A549 (cell line): ENCODE data around the gene SNRPB2. TPM values are rescaled to one million over a fixed set of nuclear protein-coding genes. Genes with fewer than 3 reads are reported as not detected.
A peak's percentile ranks its signal among the peaks of the same experiment; 100 is the strongest.

ENCODE experiments used
- ATAC-seq, 2 experiments: fragments of 200-7000 bp in 1 of 2; fragments of >200 bp in 1 of 2; cut with Nextera tagmentation in 1 of 2; cut with Tn5 transposase in 1 of 2; 3 replicates each; pipeline versions ENCODE4 v1.8.0 to v1.9.1; 2018 to 2020; ENCODE audit warnings: mild to moderate bottlenecking in 1 of 2, moderate library complexity in 1 of 2
- CTCF ChIA-PET: fragments of 300-600 bp; sonication (Branson Sonifier 250); formaldehyde crosslinking; extraction: SDS; loops from one replicate; lab custom pipeline; 2021; ENCODE audit warnings: antibody characterized with exemption, inconsistent platforms; lab: Yijun Ruan, JAX
- POLR2A ChIA-PET: fragments of 350-600 bp; formaldehyde crosslinking; extraction: SDS; loops from one replicate; lab custom pipeline; 2021; ENCODE audit warnings: antibody characterized with exemption, inconsistent platforms; lab: Yijun Ruan, JAX
- DNase-seq, 2 experiments: peaks; one replicate each; pipeline versions ENCODE4 v3.0.0 to v3.0.0-alpha.2; 2011 to 2016; ENCODE audit warnings: low read depth in 1 of 2, low spot score in 1 of 2
- FAIRE-seq: peaks from 2 replicates; lab custom pipeline; 2011; peaks lifted over from hg19 to GRCh38; lab: Jason Lieb, UNC
- H3K27ac ChIP-seq, 2 experiments: fragments of >200 bp; sonication (Bioruptor Twin); formaldehyde crosslinking; 3 replicates each; pipeline ENCODE4 v1.5.1; 2016 to 2017
- H3K4me1 ChIP-seq: fragments of >200 bp; sonication (Bioruptor Twin); formaldehyde crosslinking; 3 replicates; pipeline ENCODE4 v1.6.1; 2016
- H3K4me2 ChIP-seq: fragments of >200 bp; sonication (Bioruptor Twin); formaldehyde crosslinking; 3 replicates; pipeline ENCODE4 v1.6.1; 2016
- H3K4me3 ChIP-seq: fragments of >200 bp; sonication (Bioruptor Twin); formaldehyde crosslinking; 3 replicates; pipeline ENCODE4 v1.5.1; 2016
- H3K9me3 ChIP-seq: fragments of >200 bp; sonication (Bioruptor Twin); formaldehyde crosslinking; 3 replicates; pipeline ENCODE4 v1.6.1; 2016
- BCL3 ChIP-seq: fragments of >200 bp; sonication (Bioruptor Twin); formaldehyde crosslinking; IDR thresholded peaks from 3 replicates; pipeline ENCODE4 v1.6.1; 2016
- CBX2 ChIP-seq: fragments of 200-600 bp; sonication (generic); IDR thresholded peaks from 2 replicates; pipeline ENCODE4 v1.6.1; 2016; ENCODE audit warnings: low read depth, mild to moderate bottlenecking, borderline replicate concordance
- CBX8 ChIP-seq: fragments of 200-600 bp; sonication (generic); IDR thresholded peaks from 2 replicates; pipeline ENCODE4 v1.6.1; 2016
- CHD2 ChIP-seq: fragments of 150-350 bp; IDR thresholded peaks from 2 replicates; pipeline ENCODE4 v1.6.1; 2014; ENCODE audit warnings: low read length; ENCODE audit not compliant: partially characterized antibody
- EHF ChIP-seq: fragments of 250-450 bp; sonication (Bioruptor Pico); IDR thresholded peaks from 2 replicates; pipeline ENCODE4 v1.5.0; 2020; ENCODE audit warnings: mild to moderate bottlenecking
- EHMT2 ChIP-seq: fragments of 200-600 bp; sonication (generic); IDR thresholded peaks from 2 replicates; pipeline ENCODE4 v1.6.1; 2016; ENCODE audit warnings: antibody characterized with exemption, low read depth, mild to moderate bottlenecking, moderate library complexity
- FOSL2 ChIP-seq, 2 experiments: fragments of 450-650 bp in 1 of 2; fragments of >200 bp in 1 of 2; sonication (Bioruptor Twin) in 1 of 2; formaldehyde crosslinking; IDR thresholded peaks; 2 replicates each; pipeline versions ENCODE4 v1.5.0 to v1.6.1; 2016 to 2020; ENCODE audit warnings: mild to moderate bottlenecking in 1 of 2, moderate library complexity in 1 of 2
- HDAC2 ChIP-seq: fragments of 200-600 bp; sonication (generic); IDR thresholded peaks from 2 replicates; pipeline ENCODE4 v1.6.1; 2016
- HEYL ChIP-seq: fragments of 250-450 bp; sonication (Bioruptor Pico); IDR thresholded peaks from 2 replicates; pipeline ENCODE4 v1.8.0; 2021; ENCODE audit warnings: mild to moderate bottlenecking, moderate library complexity
- HOXB13 ChIP-seq: fragments of 250-450 bp; sonication (Bioruptor Pico); IDR thresholded peaks from 2 replicates; pipeline ENCODE4 v1.5.0; 2020; ENCODE audit warnings: low read depth, mild to moderate bottlenecking, moderate library complexity
- HOXB5 ChIP-seq: fragments of 250-450 bp; sonication (Bioruptor Pico); IDR thresholded peaks from 2 replicates; pipeline ENCODE4 v1.5.0; 2020; ENCODE audit warnings: mild to moderate bottlenecking, moderate library complexity
- KDM1A ChIP-seq: fragments of 200-600 bp; sonication (generic); IDR thresholded peaks from 2 replicates; pipeline ENCODE4 v1.6.1; 2016; ENCODE audit warnings: low read depth, mild to moderate bottlenecking
- KDM5A ChIP-seq: fragments of 200-600 bp; sonication (generic); IDR thresholded peaks from 2 replicates; pipeline ENCODE4 v1.6.1; 2016; ENCODE audit warnings: antibody characterized with exemption, mild to moderate bottlenecking
- MAFK ChIP-seq: fragments of 450-650 bp; IDR thresholded peaks from 2 replicates; pipeline ENCODE4 v1.6.1; 2014; ENCODE audit not compliant: partially characterized antibody
- MAZ ChIP-seq: fragments of 150-350 bp; IDR thresholded peaks from 2 replicates; pipeline ENCODE4 v1.6.1; 2014; ENCODE audit warnings: antibody characterized with exemption, low read depth, low read length, borderline replicate concordance
- MYC ChIP-seq: IDR thresholded peaks from 2 replicates; pipeline ENCODE4 v1.6.1; 2012; ENCODE audit warnings: mild to moderate bottlenecking, inconsistent platforms, low read length, improper control_type of control experiment, borderline replicate concordance
- NFE2L2 ChIP-seq: fragments of 150-350 bp; conservative IDR thresholded peaks from 2 replicates; pipeline ENCODE4 v1.6.1; 2014; ENCODE audit warnings: low read length
- NPAS2 ChIP-seq: fragments of 250-450 bp; sonication (Bioruptor Pico); IDR thresholded peaks from 2 replicates; pipeline ENCODE4 v1.8.0; 2022; ENCODE audit warnings: mild to moderate bottlenecking, moderate library complexity, borderline replicate concordance
- NR3C1 ChIP-seq: fragments of >200 bp; sonication (Bioruptor Twin); formaldehyde crosslinking; IDR thresholded peaks from 3 replicates; pipeline ENCODE4 v1.6.1; 2017
- POLR2A ChIP-seq: IDR thresholded peaks from 2 replicates; pipeline ENCODE4 v1.6.1; 2012; ENCODE audit warnings: mild to moderate bottlenecking, low read length
- POLR2AphosphoS2 ChIP-seq: conservative IDR thresholded peaks from 2 replicates; pipeline ENCODE4 v1.6.1; 2012; ENCODE audit warnings: low read length, improper control_type of control experiment, inconsistent platforms
- RCOR1 ChIP-seq: fragments of 150-350 bp; IDR thresholded peaks from 2 replicates; pipeline ENCODE4 v1.6.1; 2014; ENCODE audit warnings: antibody characterized with exemption, low read length, low read depth
- RFX5 ChIP-seq: fragments of 450-650 bp; IDR thresholded peaks from 2 replicates; pipeline ENCODE4 v1.7.1; 2014; ENCODE audit warnings: antibody characterized with exemption, mild to moderate bottlenecking, moderate library complexity
- RNF2 ChIP-seq: fragments of 200-600 bp; sonication (generic); IDR thresholded peaks from 2 replicates; pipeline ENCODE4 v1.6.1; 2016; ENCODE audit warnings: low read depth, mild to moderate bottlenecking, antibody characterized with exemption, moderate library complexity, borderline replicate concordance
- SMC3 ChIP-seq: fragments of >200 bp; sonication (Bioruptor Twin); formaldehyde crosslinking; IDR thresholded peaks from 3 replicates; pipeline ENCODE4 v1.6.1; 2018; ENCODE audit warnings: inconsistent platforms
- SREBF2 ChIP-seq: fragments of 450-650 bp; IDR thresholded peaks from 2 replicates; pipeline ENCODE4 v1.6.1; 2014; ENCODE audit warnings: mild to moderate bottlenecking, moderate library complexity
- TP53 ChIP-seq: fragments of 250-450 bp; sonication (Bioruptor Pico); IDR thresholded peaks from 2 replicates; pipeline ENCODE4 v1.5.0; 2021; ENCODE audit warnings: mild to moderate bottlenecking, moderate library complexity
- ZC3H11A ChIP-seq: fragments of 450-650 bp; IDR thresholded peaks from 2 replicates; pipeline ENCODE4 v1.6.1; 2014; ENCODE audit warnings: antibody characterized with exemption, mild to moderate bottlenecking
- ZNF302 ChIP-seq: fragments of 250-450 bp; sonication (Bioruptor Pico); IDR thresholded peaks from 2 replicates; pipeline ENCODE4 v1.9.0; 2021; ENCODE audit warnings: inconsistent platforms, mild to moderate bottlenecking, moderate library complexity
- ZSCAN20 ChIP-seq: fragments of 250-450 bp; sonication (Bioruptor Pico); IDR thresholded peaks from 2 replicates; pipeline ENCODE4 v1.8.0; 2022; ENCODE audit warnings: mild to moderate bottlenecking, moderate library complexity
- WGBS: methylation state at CpG from one replicate; pipeline ENCODE4 v1.1.6; 2017; ENCODE audit errors: missing lambda C conversion rate; 5-methylcytosine and 5-hydroxymethylcytosine counted together
- polyA plus RNA-seq, 4 experiments: library from polyadenylated mRNA; depleted of rRNA in 3 of 4; stranded (reverse); fragments of >200 nt; fragmentation: RNase III in 1 of 4; extraction: RNeasy Plus Mini Kit Qiagen cat#74134 plus additional on column Dnase treatment in 1 of 4; gene quantifications; 2 replicates in 3 of 4; 3 replicates in 1 of 4; pipeline ENCODE4 v1.2.3, GENCODE V29; 2011 to 2017
- TF ChIP-seq, protein P1 (sequence below): IDR thresholded peaks from 2 replicates; pipeline ENCODE4 v1.6.1; 2012
- TF ChIP-seq, protein P2 (sequence below): fragments of 150-350 bp; IDR thresholded peaks from 2 replicates; pipeline ENCODE4 v1.6.1; 2014; ENCODE audit warnings: low read depth, mild to moderate bottlenecking, low read length

Gene SNRPB2
- polyA plus RNA-seq, 2 of the 4 experiments (the other 2 are of a cell fraction) = 166 to 216 TPM

GRCh38 chr20:16778159-16778558, 48.3 kb downstream of the SNRPB2 start:
- FAIRE-seq (no peak), DNase-seq (no peak), ATAC-seq (no peak)
- Histone ChIP-seq H3K4me3 (no peak overlapping the region), H3K4me1 (no peaks in the 10 kb centered on the region), H3K27ac (no peak overlapping the region), H3K4me2 (no peak overlapping the region), H3K9me3 (0 out of 3 replicates have a peak, but pooled peaks cover 5% of the 10 kb centered on the region)
- ChIA-PET POLR2A (no interaction called here), CTCF (no interaction called here)
- WGBS = 7% methylated on average over 1 of the region's 1 CpG
- TF ChIP-seq MAFK (peak; percentile 25), KDM1A (no peak), CBX2 (no peak), SREBF2 (no peak), ZNF302 (CRISPR knock-in tag) (no peak)

- DNase-seq (no peak), ATAC-seq (no peak), FAIRE-seq (no peak)
- WGBS = 81% methylated on average over 1 of the region's 1 CpG
- H3K9me3 ChIP-seq = 0 out of 3 replicates have a peak, but pooled peaks cover 5% of the 10 kb centered on the region
- POLR2A ChIA-PET = no interaction called here
- H3K27ac ChIP-seq = no peak overlapping the region
- no peak overlapping the region for H3K4me3 ChIP-seq
- no peaks in the 10 kb centered on the region for H3K4me1 ChIP-seq
- no peak overlapping the region for H3K4me2 ChIP-seq
- TF ChIP-seq, protein P1, sequence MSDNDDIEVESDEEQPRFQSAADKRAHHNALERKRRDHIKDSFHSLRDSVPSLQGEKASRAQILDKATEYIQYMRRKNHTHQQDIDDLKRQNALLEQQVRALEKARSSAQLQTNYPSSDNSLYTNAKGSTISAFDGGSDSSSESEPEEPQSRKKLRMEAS = no peak
- TF ChIP-seq TP53 (CRISPR knock-in tag) (no peak), ZNF302 (CRISPR knock-in tag) (no peak), BCL3 (no peak), HEYL (CRISPR knock-in tag) (no peak), POLR2AphosphoS2 (no peak), RFX5 (no peak), HOXB13 (CRISPR knock-in tag) (no peak), CHD2 (no peak), POLR2A (no peak), HOXB5 (CRISPR knock-in tag) (no peak), NFE2L2 (no peak), MYC (no peak), ZC3H11A (no peak), MAZ (no peak), HDAC2 (no peak), MAFK (no peak), NR3C1 (no peak)
- TF ChIP-seq, protein P2, sequence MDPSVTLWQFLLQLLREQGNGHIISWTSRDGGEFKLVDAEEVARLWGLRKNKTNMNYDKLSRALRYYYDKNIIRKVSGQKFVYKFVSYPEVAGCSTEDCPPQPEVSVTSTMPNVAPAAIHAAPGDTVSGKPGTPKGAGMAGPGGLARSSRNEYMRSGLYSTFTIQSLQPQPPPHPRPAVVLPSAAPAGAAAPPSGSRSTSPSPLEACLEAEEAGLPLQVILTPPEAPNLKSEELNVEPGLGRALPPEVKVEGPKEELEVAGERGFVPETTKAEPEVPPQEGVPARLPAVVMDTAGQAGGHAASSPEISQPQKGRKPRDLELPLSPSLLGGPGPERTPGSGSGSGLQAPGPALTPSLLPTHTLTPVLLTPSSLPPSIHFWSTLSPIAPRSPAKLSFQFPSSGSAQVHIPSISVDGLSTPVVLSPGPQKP = no peak
- CTCF ChIA-PET = interaction anchor here (0.6 to 4.5 kb wide), 4 partner anchors 11 to 21 kb away, joined by 3 to 20 read pairs (median 6); no protein-coding TSS in a partner anchor
Observed at GRCh38 chr20:16781496-16781895, 51.7 kb downstream of the SNRPB2 start.

DNA sequence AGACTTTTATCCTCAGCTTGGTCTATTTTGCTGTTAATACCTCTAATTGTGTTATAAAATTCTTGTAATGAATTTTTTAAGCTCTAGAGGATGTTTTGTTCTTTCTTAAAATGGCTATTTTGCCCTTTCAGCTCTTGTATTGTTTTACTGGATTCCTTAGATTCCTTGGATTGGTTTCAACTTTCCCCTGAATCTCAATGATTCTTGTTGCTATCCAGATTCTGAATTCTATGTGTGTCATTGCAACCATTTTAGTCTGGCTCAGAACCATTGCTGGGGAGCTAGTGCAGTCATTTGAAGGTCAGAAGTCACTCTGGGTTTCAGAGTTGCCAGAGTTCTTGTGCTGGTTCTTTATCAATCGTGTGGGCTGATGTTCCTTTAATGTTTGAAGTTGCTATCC, 55.4 kb downstream of the SNRPB2 start:
- 0% methylated on average over 1 of the region's 1 CpG for WGBS
- CTCF ChIA-PET = no interaction called here
- no peak overlapping the region for H3K4me2 ChIP-seq
- no peak for DNase-seq
- TF ChIP-seq NPAS2 (CRISPR knock-in tag) = no peak
- no peak for TF ChIP-seq EHMT2
- TF ChIP-seq KDM5A = no peak
- TF ChIP-seq SMC3 = no peak
- TF ChIP-seq CBX8 = no peak
- no peak for TF ChIP-seq FOSL2 (IDR thresholded peaks at IDR 0.05)
- no peak for TF ChIP-seq FOSL2 (CRISPR knock-in tag; IDR thresholded peaks at IDR 0.05)
- no peak for TF ChIP-seq ZSCAN20 (CRISPR knock-in tag)
- no peak for TF ChIP-seq EHF (CRISPR knock-in tag)
- no peak for TF ChIP-seq CBX2
- TF ChIP-seq RNF2 = no peak
- TF ChIP-seq MAZ = no peak
- no peak for TF ChIP-seq RCOR1
- no peak for TF ChIP-seq HEYL (CRISPR knock-in tag)
- TF ChIP-seq, all 56 proteins: peak for 0
- ATAC-seq (no peak), FAIRE-seq (no peak)
- Histone ChIP-seq H3K4me3 (no peak overlapping the region), H3K9me3 (0 out of 3 replicates have a peak, but pooled peaks cover 5% of the 10 kb centered on the region), H3K4me1 (no peaks in the 10 kb centered on the region), H3K27ac (no peak overlapping the region)
- POLR2A ChIA-PET = no interaction called here
